Kidney (tissue), 14 donors: ENCODE measurements around the gene LCE1A. TPM values are rescaled to one million over a fixed set of nuclear protein-coding genes. Genes with fewer than 3 reads are reported as not detected.

Experiments used
- DNase-seq, 5 donors: peaks; one replicate each; pipeline ENCODE4 v3.0.0-alpha.2; 2013 to 2020
- FAIRE-seq: peaks from 2 replicates; lab custom pipeline; 2012; peaks lifted over from hg19 to GRCh38; lab: Jason Lieb, UNC
- H3K27ac ChIP-seq, 2 donors: one replicate each; pipeline ENCODE4 v1.7.0; 2013; ENCODE audit warnings: low read depth in 2 of 2, low read length in 2 of 2, inconsistent platforms in 1 of 2
- H3K27me3 ChIP-seq: one replicate; pipeline ENCODE4 v1.7.1; 2013; ENCODE audit warnings: low read length, inconsistent platforms; ENCODE audit not compliant: control insufficient read depth, insufficient read depth
- H3K36me3 ChIP-seq, 3 donors: one replicate each; pipeline versions ENCODE4 v1.7.0 to v1.7.1; 2013; ENCODE audit warnings: low read length in 3 of 3, control low read depth in 1 of 3, inconsistent platforms in 1 of 3; ENCODE audit not compliant: insufficient read depth in 3 of 3, control insufficient read depth in 2 of 3
- H3K4me1 ChIP-seq, 3 donors: one replicate each; pipeline versions ENCODE4 v1.7.0 to v1.7.1; 2013; ENCODE audit warnings: low read length in 3 of 3, inconsistent platforms in 1 of 3, low read depth in 1 of 3; ENCODE audit not compliant: control insufficient read depth in 2 of 3, insufficient read depth in 2 of 3
- H3K4me3 ChIP-seq, 3 donors: one replicate each; pipeline versions ENCODE4 v1.7.0 to v1.8.1; 2013; ENCODE audit warnings: low read length in 3 of 3, control low read depth in 1 of 3, inconsistent platforms in 1 of 3
- H3K9ac ChIP-seq, 3 donors: one replicate each; pipeline versions ENCODE4 v1.7.0 to v1.7.1; 2013; ENCODE audit warnings: low read length in 3 of 3, control low read depth in 1 of 3, inconsistent platforms in 1 of 3
- H3K9me3 ChIP-seq, 3 donors: one replicate each; pipeline versions ENCODE4 v1.7.0 to v1.7.1; 2013; ENCODE audit warnings: low read length in 3 of 3, control low read depth in 1 of 3, inconsistent platforms in 1 of 3; ENCODE audit not compliant: control insufficient read depth in 2 of 3, insufficient read depth in 1 of 3
- intact Hi-C: fragments of 100-400 bp; cut with DNase I; formaldehyde crosslinking; loops from one replicate; pipeline ENCODE4 v1.11.1; 2022
- polyA plus RNA-seq: library from polyadenylated mRNA; stranded (reverse); fragments of 350-450 nt; fragmentation: Illumina TruSeq; extraction: RNeasy Lipid Tissue Mini Kit (QIAGEN cat#74804); gene quantifications from one replicate; pipeline ENCODE4 v1.2.3, GENCODE V29; 2014; ENCODE audit warnings: low read depth, low replicate concordance; ENCODE audit not compliant: insufficient read depth
- total RNA-seq: library from RNA; stranded (reverse); fragmentation: NEBNext Ultra II Directional; extraction: Animal tissue kit (Norgen Biotek cat#: 25700); gene quantifications from one replicate; pipeline ENCODE4 v1.2.1, GENCODE V29; 2021
- TF ChIP-seq, protein P1 (sequence below): IDR thresholded peaks from 3 replicates; pipeline ENCODE4 v1.5.1; 2012; ENCODE audit warnings: mild to moderate bottlenecking, moderate library complexity, borderline replicate concordance; ENCODE audit not compliant: insufficient read depth; ENCODE audit errors: extremely low read depth
- donor health status: control.
- donor health status: control.
- donor health status: control.
- donor health status: control.
- donor health status: control.
- donor health status: DM: yes; HTN: yes; CAD: no.
- donor health status: Normal renal cell carcinoma (clear cell type).

Gene LCE1A
- total and polyA plus RNA-seq, 2 donors from 2014 or later, result not detected

GRCh38 chr1:152873495-152873894 is 46.2 kb downstream of the LCE1A start:
- TF ChIP-seq, protein P1, sequence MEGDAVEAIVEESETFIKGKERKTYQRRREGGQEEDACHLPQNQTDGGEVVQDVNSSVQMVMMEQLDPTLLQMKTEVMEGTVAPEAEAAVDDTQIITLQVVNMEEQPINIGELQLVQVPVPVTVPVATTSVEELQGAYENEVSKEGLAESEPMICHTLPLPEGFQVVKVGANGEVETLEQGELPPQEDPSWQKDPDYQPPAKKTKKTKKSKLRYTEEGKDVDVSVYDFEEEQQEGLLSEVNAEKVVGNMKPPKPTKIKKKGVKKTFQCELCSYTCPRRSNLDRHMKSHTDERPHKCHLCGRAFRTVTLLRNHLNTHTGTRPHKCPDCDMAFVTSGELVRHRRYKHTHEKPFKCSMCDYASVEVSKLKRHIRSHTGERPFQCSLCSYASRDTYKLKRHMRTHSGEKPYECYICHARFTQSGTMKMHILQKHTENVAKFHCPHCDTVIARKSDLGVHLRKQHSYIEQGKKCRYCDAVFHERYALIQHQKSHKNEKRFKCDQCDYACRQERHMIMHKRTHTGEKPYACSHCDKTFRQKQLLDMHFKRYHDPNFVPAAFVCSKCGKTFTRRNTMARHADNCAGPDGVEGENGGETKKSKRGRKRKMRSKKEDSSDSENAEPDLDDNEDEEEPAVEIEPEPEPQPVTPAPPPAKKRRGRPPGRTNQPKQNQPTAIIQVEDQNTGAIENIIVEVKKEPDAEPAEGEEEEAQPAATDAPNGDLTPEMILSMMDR, result no peak
- Histone ChIP-seq H3K9me3 (no peaks in the 10 kb centered on the region), H3K27ac (no peak overlapping the region), H3K9ac (no peak overlapping the region), H3K36me3 (no peaks in the 10 kb centered on the region), H3K27me3 (no peaks in the 10 kb centered on the region), H3K4me3 (no peak overlapping the region), H3K4me1 (no peaks in the 10 kb centered on the region)
- intact Hi-C loops, result no loop called here
- FAIRE-seq (no peak), DNase-seq (peak in 1 of 5 donors; percentile 5)

DNA sequence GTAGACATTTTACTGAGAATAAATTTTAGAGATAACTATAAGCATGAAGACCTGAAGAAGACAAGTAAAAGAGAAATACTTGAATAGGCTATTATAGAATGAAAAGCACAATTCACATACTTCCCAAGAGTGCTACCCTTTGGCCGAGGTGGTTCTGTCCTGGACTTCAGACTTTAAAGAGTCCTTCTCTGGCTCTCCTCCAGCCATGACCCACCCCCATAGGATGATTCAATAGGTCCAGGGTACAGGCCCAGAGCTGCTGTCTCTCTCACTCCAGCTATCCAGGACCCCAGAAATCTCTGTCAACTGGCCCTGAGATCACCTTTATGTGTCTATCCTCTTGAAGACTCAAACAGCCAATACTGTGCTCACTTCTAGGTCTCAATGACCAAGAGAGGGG is 49.6 kb downstream of the LCE1A start:
- no peak overlapping the region for H3K27ac ChIP-seq
- TF ChIP-seq, protein P1, result no peak
- no peaks in the 10 kb centered on the region for H3K9me3 ChIP-seq
- no peak overlapping the region for H3K9ac ChIP-seq
- H3K27me3 ChIP-seq, result no peaks in the 10 kb centered on the region
- H3K4me3 ChIP-seq, result no peak overlapping the region
- no peak for DNase-seq
- H3K4me1 ChIP-seq, result no peaks in the 10 kb centered on the region
- no peaks in the 10 kb centered on the region for H3K36me3 ChIP-seq
- no peak for FAIRE-seq
- intact Hi-C loops, result no loop called here

Other genes starting within 250 kb of the LCE1A start
- gene LCE3D, start 247.0 kb upstream of the LCE1A start, total RNA-seq, result not detected
- not detected for gene LCE3D, start 247.0 kb upstream of the LCE1A start, polyA plus RNA-seq
- not detected for gene LCE3C, start 227.2 kb upstream of the LCE1A start, total RNA-seq
- not detected for gene LCE3C, start 227.2 kb upstream of the LCE1A start, polyA plus RNA-seq
- gene LCE3B, start 213.7 kb upstream of the LCE1A start, total RNA-seq, result not detected
- not detected for gene LCE3B, start 213.7 kb upstream of the LCE1A start, polyA plus RNA-seq
- gene LCE3A, start 204.4 kb upstream of the LCE1A start, total RNA-seq, result not detected
- not detected for gene LCE3A, start 204.4 kb upstream of the LCE1A start, polyA plus RNA-seq
- gene LCE2D, start 164.1 kb upstream of the LCE1A start, total RNA-seq, result not detected
- not detected for gene LCE2D, start 164.1 kb upstream of the LCE1A start, polyA plus RNA-seq
- gene LCE2C, start 152.2 kb upstream of the LCE1A start, total RNA-seq, result not detected
- not detected for gene LCE2C, start 152.2 kb upstream of the LCE1A start, polyA plus RNA-seq
- gene LCE2B, start 141.3 kb upstream of the LCE1A start, total RNA-seq, result not detected
- gene LCE2B, start 141.3 kb upstream of the LCE1A start, polyA plus RNA-seq, result not detected
- not detected for gene LCE2A, start 129.1 kb upstream of the LCE1A start, total RNA-seq
- not detected for gene LCE2A, start 129.1 kb upstream of the LCE1A start, polyA plus RNA-seq
- gene LCE4A, start 119.3 kb upstream of the LCE1A start, total RNA-seq, result not detected
- not detected for gene LCE4A, start 119.3 kb upstream of the LCE1A start, polyA plus RNA-seq
- not detected for gene KPRP, start 69.4 kb upstream of the LCE1A start, total RNA-seq
- not detected for gene KPRP, start 69.4 kb upstream of the LCE1A start, polyA plus RNA-seq
- gene LCE1F, start 52.3 kb upstream of the LCE1A start, total RNA-seq, result not detected
- gene LCE1F, start 52.3 kb upstream of the LCE1A start, polyA plus RNA-seq, result not detected
- gene LCE1E, start 41.2 kb upstream of the LCE1A start, total RNA-seq, result not detected
- not detected for gene LCE1E, start 41.2 kb upstream of the LCE1A start, polyA plus RNA-seq
- gene LCE1D, start 30.8 kb upstream of the LCE1A start, total RNA-seq, result not detected
- gene LCE1D, start 30.8 kb upstream of the LCE1A start, polyA plus RNA-seq, result not detected
- not detected for gene LCE1C, start 20.8 kb upstream of the LCE1A start, total RNA-seq
- not detected for gene LCE1C, start 20.8 kb upstream of the LCE1A start, polyA plus RNA-seq
- gene LCE1B, start 15.5 kb upstream of the LCE1A start, total RNA-seq, result not detected
- gene LCE1B, start 15.5 kb upstream of the LCE1A start, polyA plus RNA-seq, result not detected
- gene LCE6A, start 15.4 kb downstream of the LCE1A start, total RNA-seq, result not detected
- not detected for gene LCE6A, start 15.4 kb downstream of the LCE1A start, polyA plus RNA-seq
- gene LCE7A, start 32.5 kb downstream of the LCE1A start, total RNA-seq, result not detected
- not detected for gene LCE7A, start 32.5 kb downstream of the LCE1A start, polyA plus RNA-seq
- gene SMCP, start 50.8 kb downstream of the LCE1A start, total RNA-seq, result not detected
- gene SMCP, start 50.8 kb downstream of the LCE1A start, polyA plus RNA-seq, result not detected
- not detected for gene IVL, start 81.1 kb downstream of the LCE1A start, total RNA-seq
- gene IVL, start 81.1 kb downstream of the LCE1A start, polyA plus RNA-seq, result not detected
- not detected for gene SPRR5, start 119.7 kb downstream of the LCE1A start, total RNA-seq
- gene SPRR5, start 119.7 kb downstream of the LCE1A start, polyA plus RNA-seq, result not detected
- not detected for gene SPRR4, start 143.2 kb downstream of the LCE1A start, total RNA-seq
- gene SPRR4, start 143.2 kb downstream of the LCE1A start, polyA plus RNA-seq, result not detected
- not detected for gene SPRR1A, start 156.6 kb downstream of the LCE1A start, total RNA-seq
- gene SPRR1A, start 156.6 kb downstream of the LCE1A start, polyA plus RNA-seq, result not detected
- gene SPRR3, start 174.3 kb downstream of the LCE1A start, total RNA-seq, result not detected
- not detected for gene SPRR3, start 174.3 kb downstream of the LCE1A start, polyA plus RNA-seq
- gene SPRR1B, start 203.7 kb downstream of the LCE1A start, total RNA-seq, result not detected
- not detected for gene SPRR1B, start 203.7 kb downstream of the LCE1A start, polyA plus RNA-seq
- gene SPRR2D, start 213.6 kb downstream of the LCE1A start, total RNA-seq, result not detected
- gene SPRR2D, start 213.6 kb downstream of the LCE1A start, polyA plus RNA-seq, result not detected
- 0.60 TPM for gene SPRR2A, start 230.0 kb downstream of the LCE1A start, total RNA-seq
- not detected for gene SPRR2A, start 230.0 kb downstream of the LCE1A start, polyA plus RNA-seq
- not detected for gene SPRR2B, start 244.1 kb downstream of the LCE1A start, total RNA-seq
- gene SPRR2B, start 244.1 kb downstream of the LCE1A start, polyA plus RNA-seq, result not detected